Prostate gland (tissue), 2 donors: ENCODE results near the gene LRRC55. TPM values are rescaled to one million over a fixed set of nuclear protein-coding genes. Genes with fewer than 3 reads are reported as not detected.

Experiments
- DNase-seq: peaks from one replicate; pipeline ENCODE4 v3.0.0-alpha.2; 2019; ENCODE audit warnings: low spot score
- H3K27ac ChIP-seq, 2 donors: fragments of 200-600 bp; sonication (generic); 2 replicates each; pipeline ENCODE4 v1.5.1; 2017 to 2019
- H3K27me3 ChIP-seq: fragments of 200-600 bp; sonication (generic); replicated peaks from 2 replicates; pipeline ENCODE4 v1.5.1; 2019; ENCODE audit not compliant: insufficient read depth
- H3K36me3 ChIP-seq, 2 donors: fragments of 200-600 bp; sonication (generic); 1 replicate in 1 of 2; 2 replicates in 1 of 2; pipeline versions ENCODE4 v1.5.1 to v1.8.1; 2017 to 2019
- H3K4me1 ChIP-seq: fragments of 200-600 bp; sonication (generic); replicated peaks from 2 replicates; pipeline ENCODE4 v1.5.1; 2019
- H3K4me3 ChIP-seq, 2 donors: fragments of 200-600 bp; sonication (generic); 2 replicates each; pipeline ENCODE4 v1.5.1; 2017 to 2019
- H3K9me3 ChIP-seq: fragments of 200-600 bp; sonication (generic); 2 replicates; pipeline ENCODE4 v1.5.1; 2017
- POLR2A ChIP-seq: fragments of 450-650 bp; IDR thresholded peaks from one replicate; pipeline ENCODE4 v1.6.1; 2016; ENCODE audit warnings: antibody characterized with exemption, mild to moderate bottlenecking
- POLR2AphosphoS5 ChIP-seq: sonication (generic); formaldehyde crosslinking; IDR thresholded peaks from one replicate; pipeline ENCODE4 v1.6.1; 2017; ENCODE audit warnings: antibody characterized with exemption
- WGBS: methylation state at CpG from one replicate; pipeline ENCODE4 v1.1.5; 2018; 5-methylcytosine and 5-hydroxymethylcytosine counted together
- intact Hi-C: fragments of 100-400 bp; cut with DNase I; formaldehyde crosslinking; loops from one replicate; pipeline ENCODE4 v1.14.2; 2022
- total RNA-seq, 2 donors: library from RNA; depleted of rRNA; stranded (reverse); fragments of >200 nt; gene quantifications; one replicate each; pipeline ENCODE4 v1.1.0, GENCODE V29; 2016
- TF ChIP-seq, protein P1 (sequence below), 4 experiments: fragments of 200-600 bp in 2 of 4; fragments of 450-650 bp in 2 of 4; sonication (generic) in 2 of 4; IDR thresholded peaks; 1 replicate in 3 of 4; 2 replicates in 1 of 4; pipeline ENCODE4 v1.5.1; 2016 to 2019; ENCODE audit warnings: antibody characterized with exemption in 4 of 4, mild to moderate bottlenecking in 2 of 4, moderate library complexity in 2 of 4

LRRC55 gene
- total RNA-seq, 2 donors from 2014 or later, result 0.23 TPM; not detected in 1

DNA sequence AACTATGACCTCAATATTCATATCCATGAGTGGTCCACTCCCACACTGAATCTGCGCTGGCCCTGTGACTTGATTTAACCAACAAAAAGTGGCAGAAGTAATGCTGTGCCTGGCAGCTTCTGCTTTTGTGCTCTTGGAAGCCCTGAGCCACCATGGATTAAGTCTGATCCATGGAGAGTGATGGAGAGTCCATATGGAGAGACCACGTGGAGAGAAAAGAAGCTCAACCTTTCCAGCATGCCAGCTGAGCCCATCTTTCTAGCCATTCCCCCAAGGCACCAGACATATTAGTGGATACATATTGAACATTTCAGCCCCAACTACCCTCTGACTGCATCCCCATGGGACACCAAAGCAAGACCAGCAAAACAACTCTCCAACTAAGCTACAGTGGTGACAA is 16.0 kb downstream of the LRRC55 start:
- Histone ChIP-seq H3K36me3 (no peaks in the 10 kb centered on the region), H3K27ac (no peak overlapping the region), H3K27me3 (no peaks in the 10 kb centered on the region), H3K4me1 (no peaks in the 10 kb centered on the region), H3K9me3 (no peaks in the 10 kb centered on the region), H3K4me3 (no peak overlapping the region)
- TF ChIP-seq, protein P1, sequence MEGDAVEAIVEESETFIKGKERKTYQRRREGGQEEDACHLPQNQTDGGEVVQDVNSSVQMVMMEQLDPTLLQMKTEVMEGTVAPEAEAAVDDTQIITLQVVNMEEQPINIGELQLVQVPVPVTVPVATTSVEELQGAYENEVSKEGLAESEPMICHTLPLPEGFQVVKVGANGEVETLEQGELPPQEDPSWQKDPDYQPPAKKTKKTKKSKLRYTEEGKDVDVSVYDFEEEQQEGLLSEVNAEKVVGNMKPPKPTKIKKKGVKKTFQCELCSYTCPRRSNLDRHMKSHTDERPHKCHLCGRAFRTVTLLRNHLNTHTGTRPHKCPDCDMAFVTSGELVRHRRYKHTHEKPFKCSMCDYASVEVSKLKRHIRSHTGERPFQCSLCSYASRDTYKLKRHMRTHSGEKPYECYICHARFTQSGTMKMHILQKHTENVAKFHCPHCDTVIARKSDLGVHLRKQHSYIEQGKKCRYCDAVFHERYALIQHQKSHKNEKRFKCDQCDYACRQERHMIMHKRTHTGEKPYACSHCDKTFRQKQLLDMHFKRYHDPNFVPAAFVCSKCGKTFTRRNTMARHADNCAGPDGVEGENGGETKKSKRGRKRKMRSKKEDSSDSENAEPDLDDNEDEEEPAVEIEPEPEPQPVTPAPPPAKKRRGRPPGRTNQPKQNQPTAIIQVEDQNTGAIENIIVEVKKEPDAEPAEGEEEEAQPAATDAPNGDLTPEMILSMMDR (IDR thresholded peaks at IDR 0.05), result no peak
- TF ChIP-seq POLR2AphosphoS5, result no peak
- TF ChIP-seq POLR2A, result no peak
- intact Hi-C loops, result no loop called here
- 94% methylated on average over 2 of the region's 2 CpGs for WGBS
- DNase-seq, result no peak

DNA sequence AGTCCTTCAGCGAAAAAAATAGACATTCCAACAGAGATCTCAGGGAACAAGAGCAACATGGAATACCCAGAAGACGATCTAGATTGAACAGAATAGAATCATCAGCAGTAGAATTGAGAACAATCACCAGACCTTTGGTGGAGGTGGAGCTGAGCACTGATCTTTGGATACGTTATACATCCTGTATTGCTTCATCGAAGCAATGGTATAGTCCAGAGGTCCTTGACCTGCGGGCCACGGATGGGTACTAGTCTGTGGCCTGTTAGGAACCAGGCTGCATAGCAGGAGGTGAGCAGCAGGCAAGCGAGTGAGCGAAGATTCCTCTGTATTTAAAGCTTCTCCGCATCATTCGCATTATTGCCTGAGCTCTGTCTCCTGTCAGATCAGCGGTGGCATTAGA is 17.6 kb downstream of the LRRC55 start:
- intact Hi-C loops, result no loop called here
- WGBS, result 90% methylated on average over 11 of the region's 11 CpGs
- H3K27me3 ChIP-seq, result no peaks in the 10 kb centered on the region
- H3K27ac ChIP-seq, result no peak overlapping the region
- no peaks in the 10 kb centered on the region for H3K4me1 ChIP-seq
- H3K36me3 ChIP-seq, result no peaks in the 10 kb centered on the region
- TF ChIP-seq, protein P1 (IDR thresholded peaks at IDR 0.05), result no peak
- TF ChIP-seq POLR2AphosphoS5, result no peak
- no peak for TF ChIP-seq POLR2A
- DNase-seq, result no peak
- H3K9me3 ChIP-seq, result no peaks in the 10 kb centered on the region
- no peak overlapping the region for H3K4me3 ChIP-seq

DNA sequence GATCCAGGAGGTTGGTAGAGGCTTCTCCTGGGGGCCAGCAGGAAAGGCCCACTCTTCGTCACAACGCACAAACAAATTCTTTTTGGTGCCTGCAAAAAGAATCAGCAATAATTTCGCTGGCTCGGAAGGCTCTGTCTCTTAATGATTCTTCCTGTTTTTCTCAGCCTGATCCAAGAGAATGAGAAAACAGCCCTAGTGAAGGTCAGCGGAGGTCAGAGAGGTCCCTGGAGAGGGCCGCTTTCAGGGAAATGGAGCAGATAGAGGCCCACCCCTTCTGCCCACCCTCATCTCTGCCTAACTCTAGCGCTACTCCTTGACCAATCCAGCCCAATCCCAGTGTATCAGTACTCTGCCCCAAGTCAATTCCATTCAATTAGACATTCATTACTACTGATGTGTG is 19.2 kb downstream of the LRRC55 start:
- Histone ChIP-seq H3K27me3 (no peaks in the 10 kb centered on the region), H3K4me3 (no peak overlapping the region), H3K9me3 (no peaks in the 10 kb centered on the region), H3K4me1 (no peaks in the 10 kb centered on the region), H3K27ac (no peak overlapping the region), H3K36me3 (no peaks in the 10 kb centered on the region)
- DNase-seq, result no peak
- TF ChIP-seq POLR2AphosphoS5 (no peak), POLR2A (no peak)
- TF ChIP-seq, protein P1 (IDR thresholded peaks at IDR 0.05), result no peak
- WGBS, result 82% methylated on average over 7 of the region's 7 CpGs
- intact Hi-C loops, result no loop called here

DNA sequence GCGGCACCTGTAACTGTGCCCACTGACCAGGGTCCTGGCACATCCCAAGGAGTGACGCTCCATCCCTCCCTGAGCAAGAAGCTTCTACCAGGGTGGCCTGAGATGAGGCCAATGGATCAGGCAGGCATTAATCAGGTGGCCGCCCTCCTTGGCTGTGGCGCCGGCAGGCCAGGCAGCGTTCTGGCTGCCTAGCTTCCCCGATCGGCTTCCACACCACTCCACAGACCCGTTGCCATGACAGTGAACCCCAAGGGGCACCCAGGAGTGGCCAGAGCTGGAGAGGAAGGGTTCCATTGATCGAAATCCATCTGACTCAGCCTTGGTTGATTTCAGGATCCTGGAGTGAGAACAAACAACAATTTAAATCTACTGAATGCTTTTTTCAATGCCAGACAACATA is 20.5 kb downstream of the LRRC55 start:
- 82% methylated on average over 10 of the region's 10 CpGs for WGBS
- H3K27ac ChIP-seq, result no peak overlapping the region
- H3K9me3 ChIP-seq, result no peaks in the 10 kb centered on the region
- no peaks in the 10 kb centered on the region for H3K4me1 ChIP-seq
- DNase-seq, result no peak
- no peak for TF ChIP-seq POLR2AphosphoS5
- TF ChIP-seq, protein P1 (IDR thresholded peaks at IDR 0.05), result no peak
- no peak for TF ChIP-seq POLR2A
- H3K27me3 ChIP-seq, result no peaks in the 10 kb centered on the region
- intact Hi-C loops, result no loop called here
- H3K36me3 ChIP-seq, result no peaks in the 10 kb centered on the region
- H3K4me3 ChIP-seq, result no peak overlapping the region

DNA sequence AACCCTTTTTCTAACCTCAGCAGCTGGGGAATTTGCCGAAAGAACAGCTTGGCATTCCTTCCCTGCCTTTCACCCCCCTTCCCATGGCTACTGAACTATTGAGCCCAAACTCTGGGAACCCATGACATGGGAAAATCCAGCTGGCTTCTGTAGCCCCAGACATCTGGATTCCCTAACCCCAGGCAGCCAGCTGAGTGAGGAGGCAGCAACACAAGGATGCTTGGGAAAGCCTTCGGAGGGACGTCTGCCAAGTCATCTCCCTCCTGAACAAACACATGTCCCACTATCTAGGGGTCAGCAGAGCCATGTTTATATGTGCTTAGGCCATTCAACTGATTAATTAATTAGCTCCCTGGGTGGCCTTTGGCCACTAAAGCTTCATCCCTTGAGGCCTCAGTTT is 21.6 kb downstream of the LRRC55 start:
- no peaks in the 10 kb centered on the region for H3K4me1 ChIP-seq
- H3K27me3 ChIP-seq, result no peaks in the 10 kb centered on the region
- no peaks in the 10 kb centered on the region for H3K9me3 ChIP-seq
- no peak for TF ChIP-seq POLR2A
- TF ChIP-seq POLR2AphosphoS5, result no peak
- TF ChIP-seq, protein P1 (IDR thresholded peaks at IDR 0.05), result no peak
- WGBS, result 39% methylated on average over 3 of the region's 3 CpGs
- H3K27ac ChIP-seq, result no peak overlapping the region
- DNase-seq, result no peak
- H3K4me3 ChIP-seq, result no peak overlapping the region
- intact Hi-C loops, result no loop called here
- H3K36me3 ChIP-seq, result no peaks in the 10 kb centered on the region
